Testis (tissue), 2 donors: ENCODE measurements around the gene NUDCD3.

ENCODE experiments used
- CTCF ChIP-seq, 3 experiments: fragments of 450-650 bp in 2 of 3; fragments of 200-600 bp in 1 of 3; sonication (generic) in 1 of 3; IDR thresholded peaks; one replicate each; pipeline ENCODE4 v1.5.1; 2016 to 2019; ENCODE audit warnings: antibody characterized with exemption in 3 of 3, mild to moderate bottlenecking in 2 of 3, moderate library complexity in 1 of 3
- POLR2A ChIP-seq: fragments of 450-650 bp; IDR thresholded peaks from one replicate; pipeline ENCODE4 v1.6.1; 2017; ENCODE audit warnings: antibody characterized with exemption, mild to moderate bottlenecking, moderate library complexity

DNA sequence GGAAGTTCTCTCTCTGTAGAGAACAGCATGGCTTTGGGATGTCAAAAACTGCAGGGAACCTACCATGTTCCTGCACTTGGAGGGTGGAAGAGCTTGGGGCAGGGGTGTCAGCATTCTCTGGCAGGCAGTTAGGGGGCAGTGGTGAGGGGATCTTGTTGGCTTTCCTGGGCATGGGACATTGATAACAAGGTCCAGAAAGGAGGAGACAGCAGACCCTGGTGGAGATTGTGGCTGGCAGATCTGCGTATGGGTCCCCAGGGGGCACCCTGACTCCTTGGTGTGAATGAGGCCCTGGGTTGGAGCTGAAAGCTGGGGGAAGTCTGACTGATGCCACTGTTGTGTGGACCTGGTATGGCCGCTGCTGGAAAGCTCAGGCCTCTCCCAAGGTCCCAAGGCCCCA is 142.2 kb downstream of the NUDCD3 start:
- TF ChIP-seq POLR2A = no peak
- no peak for TF ChIP-seq CTCF (IDR thresholded peaks at IDR 0.05)
